ENCODE data around the gene LTBP1.

The LTBP1 gene

GRCh38 chr2:32932825-32933755, 13.7 kb upstream of the LTBP1 start:
- no peak for DNase-seq

- DNase-seq: no peak
These were observed 13.0 kb upstream of the LTBP1 start for GRCh38 chr2:32933756-32934095.

- no peak for DNase-seq
These were observed 8.9 kb upstream of the LTBP1 start for GRCh38 chr2:32937602-32938448.

GRCh38 chr2:32938934-32939333, 7.8 kb upstream of the LTBP1 start:
- no peak for DNase-seq

- no peak for DNase-seq
These were observed 6.3 kb upstream of the LTBP1 start for GRCh38 chr2:32940316-32940997.

GRCh38 chr2:32941944-32942690, 4.6 kb upstream of the LTBP1 start:
- DNase-seq: no peak

GRCh38 chr2:32942793-32943485, 3.8 kb upstream of the LTBP1 start:
- no peak for DNase-seq

- no peak for DNase-seq
These were observed 1.5 kb upstream of the LTBP1 start for GRCh38 chr2:32945286-32945685.

- no peak for DNase-seq
These were observed 327 bp downstream of the LTBP1 start for GRCh38 chr2:32947076-32947483.

- no peak for DNase-seq
These were observed 861 bp downstream of the LTBP1 start for GRCh38 chr2:32947484-32948143.

- DNase-seq: no peak
These were observed 1.5 kb downstream of the LTBP1 start for GRCh38 chr2:32948266-32948665.

GRCh38 chr2:32949260-32949659, 2.5 kb downstream of the LTBP1 start:
- peak in 1 of 2 experiments; percentile 28 for DNase-seq

GRCh38 chr2:32951672-32952071, 4.9 kb downstream of the LTBP1 start:
- DNase-seq: no peak

GRCh38 chr2:32952761-32953476, 6.2 kb downstream of the LTBP1 start:
- peak; percentile 73 to 81 for DNase-seq

- no peak for DNase-seq
These were observed 7.5 kb downstream of the LTBP1 start for GRCh38 chr2:32954206-32954605.

GRCh38 chr2:32958821-32959220, 12.1 kb downstream of the LTBP1 start:
- DNase-seq: no peak

- DNase-seq: no peak
These were observed 13.5 kb downstream of the LTBP1 start for GRCh38 chr2:32960238-32960637.

GRCh38 chr2:32960647-32961403, 14.1 kb downstream of the LTBP1 start:
- DNase-seq: no peak

- no peak for DNase-seq
These were observed 15.9 kb downstream of the LTBP1 start for GRCh38 chr2:32962690-32963089.

- no peak for DNase-seq
These were observed 17.2 kb downstream of the LTBP1 start for GRCh38 chr2:32963941-32964340.

Data from NCI-H446 (cell line).